Breast epithelium (tissue), 3 donors: ENCODE measurements around the gene ZFHX3.

Experiments used
- POLR2A ChIP-seq: fragments of 450-650 bp; IDR thresholded peaks from one replicate; pipeline ENCODE4 v1.6.1; 2016; ENCODE audit warnings: antibody characterized with exemption, mild to moderate bottlenecking, moderate library complexity
- TF ChIP-seq, protein P1 (sequence below), 3 donors: fragments of 450-650 bp; IDR thresholded peaks; one replicate each; pipeline ENCODE4 v1.5.1; 2016 to 2017; ENCODE audit warnings: antibody characterized with exemption in 3 of 3, mild to moderate bottlenecking in 3 of 3, moderate library complexity in 3 of 3

GRCh38 chr16:72962347-72962746 lies 85.6 kb downstream of the ZFHX3 start:
- TF ChIP-seq, protein P1, sequence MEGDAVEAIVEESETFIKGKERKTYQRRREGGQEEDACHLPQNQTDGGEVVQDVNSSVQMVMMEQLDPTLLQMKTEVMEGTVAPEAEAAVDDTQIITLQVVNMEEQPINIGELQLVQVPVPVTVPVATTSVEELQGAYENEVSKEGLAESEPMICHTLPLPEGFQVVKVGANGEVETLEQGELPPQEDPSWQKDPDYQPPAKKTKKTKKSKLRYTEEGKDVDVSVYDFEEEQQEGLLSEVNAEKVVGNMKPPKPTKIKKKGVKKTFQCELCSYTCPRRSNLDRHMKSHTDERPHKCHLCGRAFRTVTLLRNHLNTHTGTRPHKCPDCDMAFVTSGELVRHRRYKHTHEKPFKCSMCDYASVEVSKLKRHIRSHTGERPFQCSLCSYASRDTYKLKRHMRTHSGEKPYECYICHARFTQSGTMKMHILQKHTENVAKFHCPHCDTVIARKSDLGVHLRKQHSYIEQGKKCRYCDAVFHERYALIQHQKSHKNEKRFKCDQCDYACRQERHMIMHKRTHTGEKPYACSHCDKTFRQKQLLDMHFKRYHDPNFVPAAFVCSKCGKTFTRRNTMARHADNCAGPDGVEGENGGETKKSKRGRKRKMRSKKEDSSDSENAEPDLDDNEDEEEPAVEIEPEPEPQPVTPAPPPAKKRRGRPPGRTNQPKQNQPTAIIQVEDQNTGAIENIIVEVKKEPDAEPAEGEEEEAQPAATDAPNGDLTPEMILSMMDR (IDR thresholded peaks at IDR 0.05), result no peak
- no peak for TF ChIP-seq POLR2A
